Activated T-cell treated with anti-CD3 and anti-CD28 coated beads for 1 hour (primary cell): Measurements from ENCODE around the gene IQCH.

Experiments
- DNase-seq: peaks from one replicate; pipeline ENCODE4 v3.0.0-alpha.2; 2020; ENCODE audit warnings: low read depth

IQCH gene

DNA sequence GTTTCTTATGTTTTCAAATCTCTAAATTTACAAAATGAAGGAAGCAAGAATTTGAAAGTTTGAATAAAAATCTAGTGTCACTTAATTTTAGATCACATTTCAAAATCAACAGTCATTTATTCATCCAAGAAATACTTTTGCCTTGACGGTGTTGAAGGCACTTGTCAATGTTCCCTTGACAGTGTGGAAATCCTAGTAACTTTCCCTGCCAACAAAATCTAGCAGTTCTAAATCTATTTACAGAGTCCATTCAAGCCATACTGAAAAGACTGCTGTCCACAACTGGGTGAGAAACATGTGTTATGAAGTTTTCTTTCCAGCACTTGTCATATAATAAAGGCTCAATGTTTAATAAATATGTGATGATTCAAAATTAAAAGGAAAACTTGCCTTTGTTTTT, 279.3 kb downstream of the IQCH start:
- no peak for DNase-seq

DNA sequence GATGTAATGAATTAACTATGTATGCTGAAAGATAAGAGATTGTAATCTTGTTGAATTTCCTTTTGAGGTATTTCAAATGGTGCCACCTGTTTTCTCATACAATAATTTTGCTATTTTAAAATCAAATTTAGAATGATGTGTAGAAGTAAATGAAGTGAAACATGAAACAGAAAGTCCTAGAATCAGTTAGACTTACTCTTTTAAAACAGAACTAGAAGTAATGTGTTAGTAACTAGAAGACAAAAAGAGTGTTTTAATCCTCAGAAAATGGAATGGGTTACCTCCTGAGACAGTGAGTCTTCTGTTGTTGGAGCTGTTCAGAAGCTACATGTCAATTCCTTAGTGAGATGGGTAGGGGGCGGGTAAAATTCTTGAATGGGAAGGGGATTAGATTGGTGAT, 279.8 kb downstream of the IQCH start:
- DNase-seq: no peak

DNA sequence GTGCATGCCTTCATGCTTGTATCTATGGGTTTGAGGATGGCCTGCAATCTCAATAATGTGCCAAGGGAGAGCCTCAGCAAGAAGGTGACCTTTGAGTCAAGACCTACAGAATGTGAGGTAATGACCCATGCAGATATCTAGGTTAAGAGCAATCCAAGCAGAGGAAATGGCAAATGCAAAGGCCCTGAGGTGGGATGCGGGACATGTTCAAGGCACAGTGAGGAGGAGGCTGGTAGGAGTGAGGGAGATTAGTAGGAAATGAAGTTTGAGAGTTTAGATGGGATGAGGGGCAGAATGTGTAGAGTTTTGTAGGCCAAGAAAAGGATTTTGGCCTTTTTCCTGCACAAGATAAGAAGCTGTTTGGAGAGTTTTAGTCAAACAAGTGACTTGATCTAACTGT, 283.2 kb downstream of the IQCH start:
- no peak for DNase-seq

DNA sequence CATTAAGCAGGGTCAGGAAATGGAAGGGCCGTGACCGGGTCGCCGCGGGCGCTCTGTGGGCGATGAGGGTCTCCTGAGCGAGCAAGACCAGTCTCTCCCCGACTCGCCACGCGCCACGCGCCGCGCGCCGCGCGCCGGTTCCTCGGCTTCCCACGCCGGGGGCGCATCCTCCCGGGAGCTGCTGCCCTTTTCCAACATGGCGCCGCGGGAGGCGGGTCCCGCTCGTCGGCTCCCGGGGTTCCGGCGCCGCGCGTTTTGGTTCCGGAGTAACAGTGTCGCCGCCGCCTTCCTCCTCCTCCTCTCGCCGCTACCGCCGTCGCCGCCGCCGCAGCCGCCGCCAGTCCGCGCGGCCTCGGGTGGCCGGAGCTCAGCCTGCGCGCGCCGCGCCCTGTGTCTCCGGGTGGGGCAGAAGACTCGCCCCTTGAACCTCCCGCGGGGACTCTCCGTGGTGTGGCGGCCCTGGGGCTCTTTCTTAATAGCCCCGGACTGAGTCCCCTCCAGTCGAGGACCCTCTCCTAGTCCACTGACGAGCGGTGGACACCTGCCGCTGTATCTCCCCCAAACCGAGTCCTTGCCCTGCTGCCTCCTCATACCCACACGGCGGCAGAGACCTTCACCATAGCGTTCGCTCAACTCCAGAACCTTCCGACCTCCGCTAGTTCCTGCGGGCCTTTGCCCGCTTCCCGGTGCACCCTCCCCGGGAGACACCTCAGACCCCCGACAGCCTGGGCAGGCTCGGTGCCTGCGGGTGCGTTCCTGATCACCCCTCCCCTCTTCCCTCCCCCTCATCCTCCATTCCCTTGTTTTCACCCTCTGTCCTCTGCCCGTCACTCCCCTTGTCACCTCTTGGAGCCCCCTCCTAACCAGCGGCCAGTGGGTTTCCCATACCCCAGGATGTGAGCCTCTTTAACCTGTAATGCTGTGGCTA, 288.1 kb downstream of the IQCH start, which contains the start of gene MAP2K5:
MAP2K5 (plus strand) TSS at position 284 of the 928 bp plus-strand sequence; CDS start at position 917, 633 bp downstream.
- peak; percentile 70 for DNase-seq

DNA sequence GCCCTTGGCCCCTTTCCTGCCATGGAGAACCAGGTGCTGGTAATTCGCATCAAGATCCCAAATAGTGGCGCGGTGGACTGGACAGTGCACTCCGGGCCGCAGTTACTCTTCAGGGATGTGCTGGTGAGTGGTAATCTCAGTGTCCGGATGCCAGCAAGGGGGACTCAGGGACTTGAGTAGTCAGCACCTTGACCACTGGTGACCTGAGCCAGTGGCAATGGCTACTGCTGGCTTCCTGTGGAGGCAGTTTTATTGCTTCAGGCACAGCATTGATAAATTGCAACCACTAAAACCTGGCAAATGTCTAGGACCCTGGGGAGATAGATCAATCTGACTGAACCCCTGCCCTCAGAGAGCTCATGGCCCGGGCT, 288.7 kb downstream of the IQCH start:
- no peak for DNase-seq

DNA sequence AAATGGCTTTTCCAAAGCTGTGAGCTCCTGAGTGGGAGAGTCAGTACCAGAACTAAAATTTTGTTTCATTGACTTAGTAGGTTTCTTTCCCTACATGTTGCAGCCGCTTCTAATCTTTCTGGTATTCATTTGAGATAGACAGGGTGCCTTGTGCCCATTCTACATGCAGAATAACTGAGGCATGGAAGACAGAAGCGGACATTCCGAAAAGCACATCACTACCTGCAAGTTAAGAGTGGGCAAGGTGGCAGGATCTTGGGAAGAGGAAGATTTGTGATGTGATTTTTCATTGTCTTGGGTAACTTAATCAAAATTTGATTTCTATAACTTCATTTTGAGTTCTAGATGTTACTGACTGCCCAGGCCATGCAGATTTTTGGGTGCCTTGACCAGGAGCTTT, 289.9 kb downstream of the IQCH start:
- DNase-seq: no peak

DNA sequence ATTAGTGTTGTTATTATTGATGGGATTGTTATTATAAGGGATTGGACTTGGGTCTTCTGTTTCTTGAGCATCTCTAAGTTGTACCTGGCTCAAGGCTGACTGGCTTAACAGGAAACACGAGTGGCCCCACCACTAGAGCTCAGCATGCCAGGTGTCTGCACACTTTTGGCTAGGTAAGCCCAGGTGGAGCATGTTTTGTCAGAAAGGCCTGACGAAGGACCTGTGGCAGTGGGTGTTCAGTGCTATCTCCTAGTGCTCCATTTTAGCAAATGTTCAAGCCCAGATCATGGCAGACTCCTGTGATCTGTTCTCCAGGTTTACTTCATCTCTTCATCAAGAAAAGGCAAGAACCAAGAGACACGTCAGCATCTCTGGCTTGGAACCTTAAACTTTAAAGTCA, 291.3 kb downstream of the IQCH start:
- DNase-seq: no peak

DNA sequence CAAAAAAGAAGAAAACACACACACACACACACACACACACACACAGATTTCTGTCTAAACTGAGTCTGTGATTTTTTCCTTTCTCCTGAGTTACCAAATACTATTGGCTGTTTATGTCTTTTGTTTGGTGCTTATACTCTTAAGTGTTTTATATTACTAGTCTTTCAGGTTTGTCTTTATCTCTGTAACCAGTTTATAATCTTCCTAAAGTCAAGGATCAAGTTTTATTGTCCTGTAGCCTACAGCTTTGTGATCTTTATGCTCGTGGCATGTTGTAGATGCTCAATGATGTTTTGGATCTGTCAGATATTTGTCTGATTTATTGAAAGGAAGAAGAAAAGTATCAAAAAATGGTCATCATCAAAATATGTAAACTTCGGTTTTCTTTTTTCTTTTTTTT, 292.5 kb downstream of the IQCH start:
- DNase-seq: no peak

DNA sequence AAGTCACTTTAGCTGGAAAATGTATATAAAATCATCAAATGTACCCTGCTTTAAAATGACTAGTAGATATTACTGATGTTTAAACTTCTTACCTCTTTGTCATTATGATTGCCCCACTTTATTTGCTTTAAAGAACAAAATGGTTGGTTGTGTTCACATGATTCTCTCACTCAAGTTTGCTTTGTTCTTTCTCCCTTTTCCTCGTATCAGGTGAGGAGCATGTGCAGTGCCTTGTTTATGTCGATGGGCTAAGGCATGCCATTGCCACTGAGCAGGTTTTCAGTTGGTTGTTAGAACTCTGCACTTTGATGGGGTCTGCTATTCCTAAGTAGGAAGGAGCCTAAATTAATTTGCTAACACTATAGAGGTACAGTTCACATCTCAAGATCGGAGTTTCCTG, 293.2 kb downstream of the IQCH start:
- no peak for DNase-seq

DNA sequence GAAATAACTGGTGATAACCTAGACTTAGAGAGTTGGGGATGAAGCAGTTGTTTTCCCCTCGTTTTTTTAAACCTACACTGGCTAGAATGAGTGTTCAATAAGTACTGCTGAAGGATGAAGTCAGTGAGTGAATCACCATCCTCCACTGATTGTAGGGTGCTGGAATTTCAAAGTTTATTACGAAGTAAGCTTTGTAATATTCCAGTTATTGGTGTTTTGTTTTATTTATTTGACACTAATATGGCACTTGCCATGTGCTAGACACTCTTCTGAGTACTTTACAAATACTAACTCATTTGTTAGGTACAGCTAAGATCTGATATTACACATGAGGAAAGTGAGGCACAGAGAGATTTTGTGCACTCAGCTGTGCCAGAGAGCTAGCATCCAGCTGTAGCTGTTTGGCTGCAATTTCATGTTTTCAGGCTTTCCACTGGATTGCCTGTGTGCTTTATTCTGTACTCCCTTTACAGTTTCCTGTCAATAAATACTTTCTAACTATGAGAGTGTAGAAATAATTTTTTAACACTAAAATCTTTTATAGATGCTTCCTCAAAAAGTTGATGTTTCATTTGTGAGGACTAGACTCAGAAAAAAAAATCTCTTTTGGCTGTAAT, 293.8 kb downstream of the IQCH start:
- DNase-seq: no peak

DNA sequence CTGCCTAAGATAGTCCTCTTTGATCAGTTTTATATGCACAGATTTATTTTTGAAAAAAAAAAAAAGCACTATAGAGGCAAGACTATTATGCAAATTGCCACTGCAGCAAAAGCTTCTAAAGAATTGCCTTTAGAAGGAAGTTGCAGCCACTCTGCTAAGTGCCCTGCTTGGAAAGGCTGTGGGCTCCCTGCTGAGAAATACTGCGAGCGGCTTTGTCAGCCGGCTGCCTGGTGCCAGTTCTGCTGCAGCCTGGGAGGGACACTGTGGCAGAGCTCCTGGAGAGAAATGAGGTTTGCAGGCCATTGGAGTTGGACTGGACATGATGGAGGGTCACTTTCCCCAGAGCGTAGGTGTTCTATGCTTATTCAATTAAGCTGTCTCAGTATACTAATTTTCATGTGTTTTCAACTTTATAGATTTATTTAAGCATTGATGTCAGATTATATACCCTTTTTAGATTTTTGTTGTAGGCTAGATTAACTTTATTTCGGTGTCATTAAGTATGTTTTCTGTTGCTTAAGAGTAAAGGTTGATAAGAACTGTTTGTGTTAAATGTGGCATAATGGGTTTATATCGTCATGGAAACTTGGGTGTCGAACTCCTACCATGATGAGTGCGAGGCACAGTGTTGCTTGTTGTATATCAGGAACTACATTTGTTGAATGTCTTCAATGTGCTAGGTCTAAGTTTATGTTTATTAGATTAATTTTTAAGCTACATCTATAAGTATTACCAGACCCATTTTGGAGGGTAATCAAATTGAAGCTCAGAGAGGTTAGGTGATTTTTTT, 294.5 kb downstream of the IQCH start:
- no peak for DNase-seq

DNA sequence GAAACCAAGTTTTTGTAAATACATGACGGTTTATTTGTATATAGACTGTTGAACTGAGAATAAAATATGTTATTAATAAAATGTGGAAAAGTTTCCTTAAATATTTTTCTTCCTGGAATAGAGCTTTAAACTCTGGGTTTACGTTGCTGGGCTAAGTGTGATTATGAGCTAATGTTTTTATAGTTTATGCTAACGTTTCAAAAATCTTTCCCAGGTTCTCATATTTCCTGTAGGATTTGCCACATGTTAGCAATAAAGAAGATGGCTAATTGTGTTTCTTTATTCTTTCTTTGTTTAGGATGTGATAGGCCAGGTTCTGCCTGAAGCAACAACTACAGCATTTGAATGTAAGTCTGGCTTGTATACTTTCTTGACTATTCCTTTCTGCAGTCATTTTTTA, 295.1 kb downstream of the IQCH start:
- DNase-seq: no peak

DNA sequence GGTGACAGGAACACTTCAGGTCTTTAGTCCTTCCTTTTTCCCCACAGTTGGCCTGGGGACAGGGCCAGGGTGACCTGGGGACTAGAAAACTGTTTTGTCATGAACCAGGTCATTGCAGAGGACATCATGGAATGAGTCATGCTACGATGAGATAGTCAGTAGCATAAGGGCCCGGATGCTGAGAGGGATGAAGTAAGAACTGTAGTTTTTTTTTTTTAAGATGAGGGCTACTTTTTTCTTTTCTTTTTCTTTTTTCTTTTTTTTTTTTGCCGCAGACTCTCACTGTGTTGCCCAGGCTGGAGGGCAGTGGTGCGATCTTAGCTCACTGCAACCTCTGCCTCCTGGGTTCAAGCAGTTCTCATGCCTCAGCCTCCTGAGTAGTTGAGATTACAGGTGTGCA, 295.9 kb downstream of the IQCH start:
- DNase-seq: no peak

DNA sequence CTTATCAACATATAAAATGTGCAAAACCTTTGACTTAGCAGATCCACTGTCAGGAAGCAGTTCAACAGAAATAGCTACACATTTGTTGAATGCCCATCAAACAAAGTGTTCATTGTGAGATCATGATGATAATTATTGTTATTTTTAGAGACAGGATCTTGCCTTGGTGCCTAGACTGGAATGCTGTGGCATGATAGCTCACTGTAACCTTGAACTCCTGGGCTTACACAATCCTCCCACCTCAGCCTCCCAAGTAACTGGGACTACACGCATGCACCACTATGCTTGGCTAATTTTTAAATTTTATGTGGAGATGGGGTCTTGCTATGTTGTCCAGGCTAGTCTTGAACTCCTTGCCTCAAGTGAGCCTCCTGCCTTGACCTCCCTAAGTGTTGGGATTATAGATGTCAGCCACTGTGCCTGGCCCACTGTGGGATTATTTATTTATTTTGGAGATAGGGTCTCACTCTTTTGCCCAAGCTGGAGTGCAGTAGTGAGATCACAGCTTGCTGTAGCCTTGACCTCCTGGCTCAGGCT, 296.7 kb downstream of the IQCH start:
- no peak for DNase-seq
